ENCODE results near the gene FADS1.

GRCh38 chr11:61769169-61769920 is 47.5 kb downstream of the FADS1 start:
- no peak for TF ChIP-seq POLR2AphosphoS5 (IDR thresholded peaks at IDR 0.05; ENCODE audit: low read depth, low read length)
- no peak for TF ChIP-seq TCF7L2 (IDR thresholded peaks at IDR 0.05; ENCODE audit: low read depth, low read length)
- TF ChIP-seq CTCF (IDR thresholded peaks at IDR 0.05), result no peak
- no peak for TF ChIP-seq REST (IDR thresholded peaks at IDR 0.05; ENCODE audit: insufficient read depth in 1 of 2, low read depth in 2 of 2, low read length in 1 of 2)
- no peak for TF ChIP-seq SIN3A (IDR thresholded peaks at IDR 0.05; ENCODE audit: borderline replicate concordance, insufficient read depth, low read depth, low read length)
